ENCODE measurements around the gene C1QTNF2. TPM values are rescaled to one million over a fixed set of nuclear protein-coding genes. Genes with fewer than 3 reads are reported as not detected.

Gene C1QTNF2
- total RNA-seq, 1 experiment from 2014 or later = 0.39 TPM

- H3K4me3 ChIP-seq (ENCODE audit: low read depth, low read length, poor library complexity, severe bottlenecking) = peak overlapping the region; percentile 81
- peaks cover 9% of the 10 kb centered on the region for H3K4me1 ChIP-seq (ENCODE audit: insufficient read depth, low read length, poor library complexity, severe bottlenecking)
- no peaks in the 10 kb centered on the region for H3K27me3 ChIP-seq (replicated peaks; ENCODE audit: insufficient read depth, low read depth, low read length, poor library complexity)
- CTCF ChIA-PET = interaction anchor here (1.0 kb wide), 1 partner anchor 33 kb away, joined by 3 read pairs; no protein-coding TSS in a partner anchor
- POLR2A ChIA-PET (ENCODE audit: low non-redundant PET) = no interaction called here
- H3K27ac ChIP-seq (ENCODE audit: low read depth, low read length, poor library complexity, severe bottlenecking) = peak overlapping the region; percentile 63
- H3K36me3 ChIP-seq (ENCODE audit: insufficient read depth, low read length, poor library complexity, severe bottlenecking) = no peaks in the 10 kb centered on the region
- TF ChIP-seq CTCF (conservative IDR thresholded peaks at IDR 0.05; ENCODE audit: low read depth, low read length) = no peak
- TF ChIP-seq EZH2 (IDR thresholded peaks at IDR 0.05; ENCODE audit: borderline replicate concordance, low read depth, low read length, poor library complexity, severe bottlenecking) = no peak
- intact Hi-C loops (cut with micrococcal nuclease; ENCODE audit: unreplicated experiment) = no loop called here
- H3K9me3 ChIP-seq (ENCODE audit: low read depth, low read length, poor library complexity, severe bottlenecking) = no peaks in the 10 kb centered on the region
- DNase-seq (ENCODE audit: low spot score) = no peak
- BruUV-seq (replicated peaks) = no TSS peak
Observed at GRCh38 chr5:160311491-160312133, 58.8 kb downstream of the C1QTNF2 start.

GRCh38 chr5:160310552-160311295 lies 59.7 kb downstream of the C1QTNF2 start:
- H3K4me1 ChIP-seq (ENCODE audit: insufficient read depth, low read length, poor library complexity, severe bottlenecking) = peaks cover 2% of the 10 kb centered on the region
- intact Hi-C loops (cut with micrococcal nuclease; ENCODE audit: unreplicated experiment) = no loop called here
- TSS peak; percentile 34 for BruUV-seq (replicated peaks)
- no peaks in the 10 kb centered on the region for H3K36me3 ChIP-seq (ENCODE audit: insufficient read depth, low read length, poor library complexity, severe bottlenecking)
- no peak for DNase-seq (ENCODE audit: low spot score)
- peak overlapping the region; percentile 81 for H3K4me3 ChIP-seq (ENCODE audit: low read depth, low read length, poor library complexity, severe bottlenecking)
- ChIA-PET CTCF (interaction anchor here (1.0 kb wide), 1 partner anchor 34 kb away, joined by 3 read pairs; no protein-coding TSS in a partner anchor), POLR2A (ENCODE audit: low non-redundant PET) (no interaction called here)
- H3K27me3 ChIP-seq (replicated peaks; ENCODE audit: insufficient read depth, low read depth, low read length, poor library complexity) = no peaks in the 10 kb centered on the region
- no peaks in the 10 kb centered on the region for H3K9me3 ChIP-seq (ENCODE audit: low read depth, low read length, poor library complexity, severe bottlenecking)
- TF ChIP-seq CTCF (conservative IDR thresholded peaks at IDR 0.05; ENCODE audit: low read depth, low read length) (no peak), EZH2 (IDR thresholded peaks at IDR 0.05; ENCODE audit: borderline replicate concordance, low read depth, low read length, poor library complexity, severe bottlenecking) (no peak)
- no peak overlapping the region for H3K27ac ChIP-seq (ENCODE audit: low read depth, low read length, poor library complexity, severe bottlenecking)

GRCh38 chr5:160310140-160310539 lies 60.3 kb downstream of the C1QTNF2 start:
- intact Hi-C loops (cut with micrococcal nuclease; ENCODE audit: unreplicated experiment) = no loop called here
- ChIA-PET CTCF (no interaction called here), POLR2A (ENCODE audit: low non-redundant PET) (no interaction called here)
- no peaks in the 10 kb centered on the region for H3K4me1 ChIP-seq (ENCODE audit: insufficient read depth, low read length, poor library complexity, severe bottlenecking)
- no peak for TF ChIP-seq EZH2 (IDR thresholded peaks at IDR 0.05; ENCODE audit: borderline replicate concordance, low read depth, low read length, poor library complexity, severe bottlenecking)
- no peak for TF ChIP-seq CTCF (conservative IDR thresholded peaks at IDR 0.05; ENCODE audit: low read depth, low read length)
- DNase-seq (ENCODE audit: low spot score) = no peak
- no peak overlapping the region for H3K27ac ChIP-seq (ENCODE audit: low read depth, low read length, poor library complexity, severe bottlenecking)
- no peaks in the 10 kb centered on the region for H3K9me3 ChIP-seq (ENCODE audit: low read depth, low read length, poor library complexity, severe bottlenecking)
- no peaks in the 10 kb centered on the region for H3K27me3 ChIP-seq (replicated peaks; ENCODE audit: insufficient read depth, low read depth, low read length, poor library complexity)
- BruUV-seq (replicated peaks) = no TSS peak
- no peak overlapping the region for H3K4me3 ChIP-seq (ENCODE audit: low read depth, low read length, poor library complexity, severe bottlenecking)
- no peaks in the 10 kb centered on the region for H3K36me3 ChIP-seq (ENCODE audit: insufficient read depth, low read length, poor library complexity, severe bottlenecking)

All from A673 (cell line).